ENCODE results near the gene ACO2. TPM values are rescaled to one million over a fixed set of nuclear protein-coding genes. Genes with fewer than 3 reads are reported as not detected.

Gene ACO2
- total and polyA plus RNA-seq, 2 of the 13 experiments (the other 11 are each of a cell fraction or from before 2014, with no cell fraction given): 19.2 to 45.6 TPM

DNA sequence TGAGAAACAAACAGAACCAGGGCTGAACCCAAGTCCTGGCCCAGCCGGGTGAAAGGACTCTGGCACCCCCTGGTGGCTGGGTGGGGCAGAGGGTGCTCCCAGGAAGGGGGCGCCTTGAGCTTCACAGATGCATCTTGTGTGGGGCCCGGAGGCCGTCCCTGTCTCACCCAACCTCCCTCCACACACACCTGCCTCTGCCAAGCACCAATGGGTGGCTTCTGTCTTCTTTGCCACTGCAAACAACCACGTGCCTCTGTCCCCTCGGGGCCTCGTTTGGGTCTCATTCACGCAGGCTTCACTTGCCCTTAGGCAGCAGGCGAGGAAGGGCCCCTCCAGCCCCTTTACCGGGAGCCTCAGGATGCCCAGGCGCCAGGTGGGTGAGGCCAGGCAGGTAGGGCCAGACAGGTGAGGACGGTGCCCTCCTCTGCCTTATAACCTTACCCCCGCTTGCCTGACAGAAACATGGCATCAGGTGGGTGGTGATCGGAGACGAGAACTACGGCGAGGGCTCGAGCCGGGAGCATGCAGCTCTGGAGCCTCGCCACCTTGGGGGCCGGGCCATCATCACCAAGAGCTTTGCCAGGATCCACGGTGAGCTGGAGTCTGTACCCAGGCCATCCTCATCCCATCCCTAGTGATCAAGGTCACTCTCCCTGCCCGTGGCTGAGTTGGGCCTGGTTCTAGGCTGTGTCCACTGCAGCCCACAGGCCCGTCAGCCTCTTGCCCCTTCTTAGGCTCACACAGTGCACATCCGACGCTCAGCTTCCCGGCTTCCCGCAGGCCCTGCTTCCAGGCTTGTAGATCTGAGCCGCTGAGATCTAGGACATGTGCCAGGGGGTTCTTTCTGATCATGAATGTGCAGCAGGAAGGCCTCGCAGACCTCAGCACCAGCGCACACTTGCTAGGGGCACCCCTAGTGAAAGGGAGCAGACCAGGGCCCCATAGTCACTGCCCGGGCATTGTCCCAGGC lies 58.2 kb downstream of the ACO2 start (continued):
- TF ChIP-seq ZBTB33 (CRISPR knock-in tag; IDR thresholded peaks at IDR 0.05) (0 out of 2 replicates have a peak, but pooled peaks have one; percentile 31), FOXP1 (IDR thresholded peaks at IDR 0.05) (no peak), FOXP1 (CRISPR knock-in tag; IDR thresholded peaks at IDR 0.05) (no peak), ZSCAN12 (CRISPR knock-in tag; IDR thresholded peaks at IDR 0.05) (no peak), RXRA (CRISPR knock-in tag; IDR thresholded peaks at IDR 0.05) (no peak), GMEB2 (CRISPR knock-in tag; IDR thresholded peaks at IDR 0.05; ENCODE audit: low read depth) (no peak), ZNF230 (CRISPR knock-in tag; IDR thresholded peaks at IDR 0.05) (no peak), MTA3 (CRISPR knock-in tag; IDR thresholded peaks at IDR 0.05) (no peak), ZNF546 (CRISPR knock-in tag; conservative IDR thresholded peaks at IDR 0.05) (no peak), ZNF44 (CRISPR knock-in tag; IDR thresholded peaks at IDR 0.05) (no peak), ZNF879 (CRISPR knock-in tag; IDR thresholded peaks at IDR 0.05) (no peak), NFYB (CRISPR knock-in tag; IDR thresholded peaks at IDR 0.05) (no peak), ZFP41 (CRISPR knock-in tag; IDR thresholded peaks at IDR 0.05; ENCODE audit: borderline replicate concordance) (no peak), ZNF446 (CRISPR knock-in tag; IDR thresholded peaks at IDR 0.05) (no peak), MYNN (CRISPR knock-in tag; IDR thresholded peaks at IDR 0.05; ENCODE audit: low read depth) (no peak), RBFOX2 (IDR thresholded peaks at IDR 0.05; ENCODE audit: low read depth, low read length) (0 out of 2 replicates have a peak, but pooled peaks have one; percentile 26), IKZF4 (CRISPR knock-in tag; IDR thresholded peaks at IDR 0.05; ENCODE audit: borderline replicate concordance, low read depth, not compliant biosample characterization) (no peak), RBM22 (optimal IDR thresholded peaks at IDR 0.05; ENCODE audit: low read length) (peak; percentile 95), CHD2 (IDR thresholded peaks at IDR 0.05; ENCODE audit: low read depth, low read length) (no peak), TAF15 (IDR thresholded peaks at IDR 0.05; ENCODE audit: low read depth, low read length, poor library complexity, severe bottlenecking) (peak; percentile 0), EZH2 (conservative IDR thresholded peaks at IDR 0.05; ENCODE audit: low read depth, low read length) (no peak), SP5 (CRISPR knock-in tag; IDR thresholded peaks at IDR 0.05; ENCODE audit: borderline replicate concordance, low read depth) (no peak), ATF3 (CRISPR knock-in tag; IDR thresholded peaks at IDR 0.05) (no peak), POLR2A (IDR thresholded peaks at IDR 0.05; ENCODE audit: insufficient read depth in 1 of 2, low read depth in 2 of 2, low read length in 2 of 2) (peak in 1 of 2 experiments; percentile 36; a peak in 1 of 4 replicates), GTF3A (CRISPR knock-in tag; conservative IDR thresholded peaks at IDR 0.05) (no peak)
- TF ChIP-seq, protein P1, sequence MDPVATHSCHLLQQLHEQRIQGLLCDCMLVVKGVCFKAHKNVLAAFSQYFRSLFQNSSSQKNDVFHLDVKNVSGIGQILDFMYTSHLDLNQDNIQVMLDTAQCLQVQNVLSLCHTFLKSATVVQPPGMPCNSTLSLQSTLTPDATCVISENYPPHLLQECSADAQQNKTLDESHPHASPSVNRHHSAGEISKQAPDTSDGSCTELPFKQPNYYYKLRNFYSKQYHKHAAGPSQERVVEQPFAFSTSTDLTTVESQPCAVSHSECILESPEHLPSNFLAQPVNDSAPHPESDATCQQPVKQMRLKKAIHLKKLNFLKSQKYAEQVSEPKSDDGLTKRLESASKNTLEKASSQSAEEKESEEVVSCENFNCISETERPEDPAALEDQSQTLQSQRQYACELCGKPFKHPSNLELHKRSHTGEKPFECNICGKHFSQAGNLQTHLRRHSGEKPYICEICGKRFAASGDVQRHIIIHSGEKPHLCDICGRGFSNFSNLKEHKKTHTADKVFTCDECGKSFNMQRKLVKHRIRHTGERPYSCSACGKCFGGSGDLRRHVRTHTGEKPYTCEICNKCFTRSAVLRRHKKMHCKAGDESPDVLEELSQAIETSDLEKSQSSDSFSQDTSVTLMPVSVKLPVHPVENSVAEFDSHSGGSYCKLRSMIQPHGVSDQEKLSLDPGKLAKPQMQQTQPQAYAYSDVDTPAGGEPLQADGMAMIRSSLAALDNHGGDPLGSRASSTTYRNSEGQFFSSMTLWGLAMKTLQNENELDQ (CRISPR knock-in tag; IDR thresholded peaks at IDR 0.05; ENCODE audit: borderline replicate concordance): no peak

Data from HepG2 (cell line).